GM23338 (cell line): Measurements from ENCODE around the gene RGP1. TPM values are rescaled to one million over a fixed set of nuclear protein-coding genes. Genes with fewer than 3 reads are reported as not detected.

Source experiments
- ATAC-seq: fragments of 200-7000 bp; cut with Tn5 transposase; 3 replicates; pipeline ENCODE4 v1.9.1; 2020
- DNase-seq: peaks from one replicate; pipeline ENCODE4 v3.0.0-alpha.2; 2015; ENCODE audit warnings: low spot score
- H2AFZ ChIP-seq: fragments of 200-600 bp; sonication (generic); 2 replicates; pipeline ENCODE4 v1.8.0; 2016; ENCODE audit warnings: antibody characterized with exemption, mild to moderate bottlenecking, moderate library complexity
- H3F3A ChIP-seq: fragments of 200-600 bp; sonication (generic); replicated peaks from 2 replicates; pipeline ENCODE4 v1.8.0; 2017; ENCODE audit warnings: antibody characterized with exemption, mixed run types, low read depth
- H3K27ac ChIP-seq: fragments of 200-600 bp; sonication (generic); 2 replicates; pipeline ENCODE4 v1.6.1; 2016; ENCODE audit warnings: low read depth
- H3K27me3 ChIP-seq: fragments of 200-600 bp; sonication (generic); 2 replicates; pipeline ENCODE4 v1.8.0; 2016; ENCODE audit warnings: mild to moderate bottlenecking, mixed run types, moderate library complexity; ENCODE audit not compliant: insufficient read depth
- H3K36me3 ChIP-seq: fragments of 200-600 bp; sonication (generic); 2 replicates; pipeline ENCODE4 v1.8.0; 2016; ENCODE audit warnings: mild to moderate bottlenecking; ENCODE audit not compliant: insufficient read depth
- H3K4me1 ChIP-seq: fragments of 200-600 bp; sonication (generic); 2 replicates; pipeline ENCODE4 v1.8.0; 2016; ENCODE audit warnings: mild to moderate bottlenecking, moderate library complexity; ENCODE audit not compliant: insufficient read depth
- H3K4me2 ChIP-seq: fragments of 200-600 bp; sonication (generic); 2 replicates; pipeline ENCODE4 v1.7.1; 2017; ENCODE audit warnings: mixed run types
- H3K4me3 ChIP-seq: fragments of 200-600 bp; sonication (generic); 2 replicates; pipeline ENCODE4 v1.6.1; 2016; ENCODE audit warnings: mixed run types
- H3K79me2 ChIP-seq: fragments of 200-600 bp; sonication (generic); replicated peaks from 2 replicates; pipeline ENCODE4 v1.8.0; 2017; ENCODE audit warnings: mild to moderate bottlenecking; ENCODE audit not compliant: insufficient read depth
- H3K9me2 ChIP-seq: fragments of 200-600 bp; sonication (generic); 2 replicates; pipeline ENCODE4 v1.8.0; 2017; ENCODE audit not compliant: insufficient read depth
- H4K20me1 ChIP-seq: fragments of 200-600 bp; sonication (generic); replicated peaks from 2 replicates; pipeline ENCODE4 v1.8.0; 2017; ENCODE audit warnings: mild to moderate bottlenecking; ENCODE audit not compliant: insufficient read depth
- H3K27ac Mint-ChIP-seq: 2 replicates; pipeline ENCODE4 v1.8.0; 2020; ENCODE audit warnings: inconsistent platforms, mild to moderate bottlenecking, moderate library complexity, mixed read lengths
- H3K27me3 Mint-ChIP-seq: 3 replicates; pipeline ENCODE4 v1.8.0; 2022; ENCODE audit warnings: low read depth, mild to moderate bottlenecking, moderate library complexity, mixed read lengths, inconsistent platforms; ENCODE audit not compliant: insufficient read depth, poor library complexity
- H3K36me3 Mint-ChIP-seq: 3 replicates; pipeline ENCODE4 v1.8.0; 2021; ENCODE audit warnings: low read depth, mild to moderate bottlenecking, inconsistent platforms, moderate library complexity, mixed read lengths
- H3K4me1 Mint-ChIP-seq: 3 replicates; pipeline ENCODE4 v1.8.0; 2020; ENCODE audit warnings: mild to moderate bottlenecking, inconsistent platforms, mixed read lengths
- H3K4me3 Mint-ChIP-seq: 3 replicates; pipeline ENCODE4 v1.8.0; 2021; ENCODE audit warnings: moderate library complexity, mild to moderate bottlenecking, inconsistent platforms, mixed read lengths
- H3K9me3 Mint-ChIP-seq: 3 replicates; pipeline ENCODE4 v1.8.0; 2020; ENCODE audit warnings: moderate library complexity, mild to moderate bottlenecking, inconsistent platforms, mixed read lengths
- ETS1 ChIP-seq: IDR thresholded peaks from 2 replicates; pipeline ENCODE4 v1.6.1; 2016; ENCODE audit warnings: antibody characterized with exemption
- EZH2 ChIP-seq: fragments of 200-600 bp; sonication (generic); IDR thresholded peaks from one replicate; pipeline ENCODE4 v1.8.0; 2017; ENCODE audit warnings: antibody characterized with exemption, mild to moderate bottlenecking, low read depth; ENCODE audit not compliant: unreplicated experiment
- NANOG ChIP-seq: IDR thresholded peaks from 2 replicates; pipeline ENCODE4 v1.6.1; 2016; ENCODE audit warnings: antibody characterized with exemption, borderline replicate concordance
- ZNF114 ChIP-seq: fragments of 250-450 bp; sonication (Bioruptor Pico); IDR thresholded peaks from 2 replicates; pipeline ENCODE4 v1.5.0; 2020; ENCODE audit warnings: mild to moderate bottlenecking, moderate library complexity
- polyA plus RNA-seq: library from polyadenylated mRNA; unstranded; fragments of >200 nt; fragmentation: Nextera tagmentation; extraction: Ambion mirVana; gene quantifications from 2 replicates; pipeline ENCODE4 v1.2.1, GENCODE V29; 2016
- total RNA-seq: library from RNA; depleted of rRNA; stranded (reverse); fragments of >200 nt; shearing (Covaris generic); gene quantifications from 2 replicates; pipeline ENCODE4 v1.2.3, GENCODE V29; 2014
- TF ChIP-seq, protein P1 (sequence below), 2 experiments: fragments of 200-600 bp in 1 of 2; sonication (generic) in 1 of 2; conservative IDR thresholded peaks; 2 replicates each; pipeline versions ENCODE4 v1.5.1 to v1.6.1; 2016 to 2017; ENCODE audit warnings: antibody characterized with exemption in 2 of 2, low read depth in 2 of 2, mild to moderate bottlenecking in 2 of 2, moderate library complexity in 1 of 2
- TF ChIP-seq, protein P2 (sequence below): IDR thresholded peaks from one replicate; pipeline ENCODE4 v1.6.1; 2018; ENCODE audit warnings: antibody characterized with exemption; ENCODE audit not compliant: unreplicated experiment

Gene RGP1
- total and polyA plus RNA-seq, 2 experiments from 2014 or later: 2.8 to 16.0 TPM

GRCh38 chr9:35713578-35713977 is 35.5 kb upstream of the RGP1 start:
- H3K9me3 Mint-ChIP-seq: no peaks in the 10 kb centered on the region
- Histone ChIP-seq H3K27me3 (no peaks in the 10 kb centered on the region), H3K79me2 (no peaks in the 10 kb centered on the region), H3K4me1 (no peaks in the 10 kb centered on the region), H3K36me3 (peaks cover 57% of the 10 kb centered on the region), H3K4me2 (no peak overlapping the region), H3F3A (0 out of 2 replicates have a peak, but pooled peaks cover 3% of the 10 kb centered on the region), H3K27ac (no peak overlapping the region), H4K20me1 (peaks cover 6% of the 10 kb centered on the region), H3K9me2 (no peaks in the 10 kb centered on the region), H3K4me3 (no peak overlapping the region), H2AFZ (no peak overlapping the region)
- TF ChIP-seq, protein P1, sequence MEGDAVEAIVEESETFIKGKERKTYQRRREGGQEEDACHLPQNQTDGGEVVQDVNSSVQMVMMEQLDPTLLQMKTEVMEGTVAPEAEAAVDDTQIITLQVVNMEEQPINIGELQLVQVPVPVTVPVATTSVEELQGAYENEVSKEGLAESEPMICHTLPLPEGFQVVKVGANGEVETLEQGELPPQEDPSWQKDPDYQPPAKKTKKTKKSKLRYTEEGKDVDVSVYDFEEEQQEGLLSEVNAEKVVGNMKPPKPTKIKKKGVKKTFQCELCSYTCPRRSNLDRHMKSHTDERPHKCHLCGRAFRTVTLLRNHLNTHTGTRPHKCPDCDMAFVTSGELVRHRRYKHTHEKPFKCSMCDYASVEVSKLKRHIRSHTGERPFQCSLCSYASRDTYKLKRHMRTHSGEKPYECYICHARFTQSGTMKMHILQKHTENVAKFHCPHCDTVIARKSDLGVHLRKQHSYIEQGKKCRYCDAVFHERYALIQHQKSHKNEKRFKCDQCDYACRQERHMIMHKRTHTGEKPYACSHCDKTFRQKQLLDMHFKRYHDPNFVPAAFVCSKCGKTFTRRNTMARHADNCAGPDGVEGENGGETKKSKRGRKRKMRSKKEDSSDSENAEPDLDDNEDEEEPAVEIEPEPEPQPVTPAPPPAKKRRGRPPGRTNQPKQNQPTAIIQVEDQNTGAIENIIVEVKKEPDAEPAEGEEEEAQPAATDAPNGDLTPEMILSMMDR (conservative IDR thresholded peaks at IDR 0.05; ENCODE audit: low read depth in 2 of 2): no peak
- DNase-seq (no peak), ATAC-seq (no peak)
- H3K27ac Mint-ChIP-seq: no peak overlapping the region
- peaks cover 4% of the 10 kb centered on the region; the same call in 2 of the 3 replicates for H3K4me1 Mint-ChIP-seq
- H3K36me3 Mint-ChIP-seq: peaks cover 81% of the 10 kb centered on the region
- H3K27me3 Mint-ChIP-seq: peaks cover 6% of the 10 kb centered on the region
- no peak overlapping the region; the same call in 2 of the 3 replicates for H3K4me3 Mint-ChIP-seq

- Mint-ChIP-seq H3K4me3 (no peak overlapping the region), H3K27ac (no peak overlapping the region), H3K4me1 (peaks cover 4% of the 10 kb centered on the region; the same call in 2 of the 3 replicates), H3K36me3 (peaks cover 78% of the 10 kb centered on the region), H3K27me3 (peaks cover 6% of the 10 kb centered on the region), H3K9me3 (no peaks in the 10 kb centered on the region)
- no peak for DNase-seq
- Histone ChIP-seq H3K9me2 (no peaks in the 10 kb centered on the region), H4K20me1 (peaks cover 6% of the 10 kb centered on the region), H3K27ac (no peak overlapping the region), H3K4me3 (no peak overlapping the region), H3K4me1 (no peaks in the 10 kb centered on the region), H3K27me3 (no peaks in the 10 kb centered on the region), H3K79me2 (no peaks in the 10 kb centered on the region), H3K4me2 (no peak overlapping the region), H3K36me3 (peaks cover 53% of the 10 kb centered on the region), H2AFZ (no peak overlapping the region), H3F3A (0 out of 2 replicates have a peak, but pooled peaks cover 3% of the 10 kb centered on the region)
- no peak for TF ChIP-seq ZNF114 (CRISPR knock-in tag)
- no peak for TF ChIP-seq EZH2
- no peak for TF ChIP-seq ETS1
- TF ChIP-seq NANOG: no peak
- TF ChIP-seq, protein P2, sequence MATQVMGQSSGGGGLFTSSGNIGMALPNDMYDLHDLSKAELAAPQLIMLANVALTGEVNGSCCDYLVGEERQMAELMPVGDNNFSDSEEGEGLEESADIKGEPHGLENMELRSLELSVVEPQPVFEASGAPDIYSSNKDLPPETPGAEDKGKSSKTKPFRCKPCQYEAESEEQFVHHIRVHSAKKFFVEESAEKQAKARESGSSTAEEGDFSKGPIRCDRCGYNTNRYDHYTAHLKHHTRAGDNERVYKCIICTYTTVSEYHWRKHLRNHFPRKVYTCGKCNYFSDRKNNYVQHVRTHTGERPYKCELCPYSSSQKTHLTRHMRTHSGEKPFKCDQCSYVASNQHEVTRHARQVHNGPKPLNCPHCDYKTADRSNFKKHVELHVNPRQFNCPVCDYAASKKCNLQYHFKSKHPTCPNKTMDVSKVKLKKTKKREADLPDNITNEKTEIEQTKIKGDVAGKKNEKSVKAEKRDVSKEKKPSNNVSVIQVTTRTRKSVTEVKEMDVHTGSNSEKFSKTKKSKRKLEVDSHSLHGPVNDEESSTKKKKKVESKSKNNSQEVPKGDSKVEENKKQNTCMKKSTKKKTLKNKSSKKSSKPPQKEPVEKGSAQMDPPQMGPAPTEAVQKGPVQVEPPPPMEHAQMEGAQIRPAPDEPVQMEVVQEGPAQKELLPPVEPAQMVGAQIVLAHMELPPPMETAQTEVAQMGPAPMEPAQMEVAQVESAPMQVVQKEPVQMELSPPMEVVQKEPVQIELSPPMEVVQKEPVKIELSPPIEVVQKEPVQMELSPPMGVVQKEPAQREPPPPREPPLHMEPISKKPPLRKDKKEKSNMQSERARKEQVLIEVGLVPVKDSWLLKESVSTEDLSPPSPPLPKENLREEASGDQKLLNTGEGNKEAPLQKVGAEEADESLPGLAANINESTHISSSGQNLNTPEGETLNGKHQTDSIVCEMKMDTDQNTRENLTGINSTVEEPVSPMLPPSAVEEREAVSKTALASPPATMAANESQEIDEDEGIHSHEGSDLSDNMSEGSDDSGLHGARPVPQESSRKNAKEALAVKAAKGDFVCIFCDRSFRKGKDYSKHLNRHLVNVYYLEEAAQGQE: no peak
- ATAC-seq: no peak
Observed at GRCh38 chr9:35714123-35714522, 35.0 kb upstream of the RGP1 start.
